HG03432 (cell line): ENCODE results near the gene GID8.
"Not testable (repeated sequence)": the region's sequence is repeated elsewhere in the genome, so short reads cannot be mapped to it uniquely, and the experiment has no call there.

Experiments
- ATAC-seq: cut with Tn5 transposase; IDR thresholded peaks from one replicate; pipeline ENCODE4 v1.9.1; 2021; ENCODE audit warnings: mild to moderate bottlenecking, moderate library complexity; ENCODE audit not compliant: unreplicated experiment

GID8 gene

GRCh38 chr20:62921119-62921687 is 16.7 kb upstream of the GID8 start:
- no peak for ATAC-seq

GRCh38 chr20:62922451-62922921 is 15.5 kb upstream of the GID8 start:
- ATAC-seq, result no peak

- not testable (repeated sequence) for ATAC-seq
Observed at GRCh38 chr20:62923059-62923668, 14.8 kb upstream of the GID8 start.

- ATAC-seq, result no peak
Observed at GRCh38 chr20:62923669-62924441, 14.1 kb upstream of the GID8 start.

GRCh38 chr20:62924442-62925075 is 13.4 kb upstream of the GID8 start:
- no peak for ATAC-seq

GRCh38 chr20:62925076-62925419 is 12.9 kb upstream of the GID8 start:
- no peak for ATAC-seq

GRCh38 chr20:62925420-62926228 is 12.3 kb upstream of the GID8 start:
- ATAC-seq, result peak; percentile 26

GRCh38 chr20:62926229-62927127 is 11.5 kb upstream of the GID8 start, which contains the start of gene DIDO1:
TSS of gene DIDO1 (minus strand) at chr20:62926505.
- peak; percentile 79 for ATAC-seq

GRCh38 chr20:62927128-62927705 is 10.7 kb upstream of the GID8 start:
- no peak for ATAC-seq

- ATAC-seq, result no peak
Observed at GRCh38 chr20:62928246-62928939, 9.6 kb upstream of the GID8 start.

- ATAC-seq, result no peak
Observed at GRCh38 chr20:62929051-62929538, 8.9 kb upstream of the GID8 start.

GRCh38 chr20:62931464-62931863 is 6.5 kb upstream of the GID8 start:
- ATAC-seq, result no peak

GRCh38 chr20:62933966-62934365 is 4.0 kb upstream of the GID8 start:
- ATAC-seq, result no peak

GRCh38 chr20:62935204-62935967 is 2.6 kb upstream of the GID8 start:
- ATAC-seq, result no peak

- no peak for ATAC-seq
Observed at GRCh38 chr20:62935968-62936585, 1.9 kb upstream of the GID8 start.

- peak; percentile 85 for ATAC-seq
Observed at GRCh38 chr20:62937268-62938104, 461 bp upstream of the GID8 start.

GRCh38 chr20:62940875-62941274 is 2.9 kb downstream of the GID8 start:
- no peak for ATAC-seq
